ENCODE measurements around the gene TFDP2.

TFDP2 gene

DNA sequence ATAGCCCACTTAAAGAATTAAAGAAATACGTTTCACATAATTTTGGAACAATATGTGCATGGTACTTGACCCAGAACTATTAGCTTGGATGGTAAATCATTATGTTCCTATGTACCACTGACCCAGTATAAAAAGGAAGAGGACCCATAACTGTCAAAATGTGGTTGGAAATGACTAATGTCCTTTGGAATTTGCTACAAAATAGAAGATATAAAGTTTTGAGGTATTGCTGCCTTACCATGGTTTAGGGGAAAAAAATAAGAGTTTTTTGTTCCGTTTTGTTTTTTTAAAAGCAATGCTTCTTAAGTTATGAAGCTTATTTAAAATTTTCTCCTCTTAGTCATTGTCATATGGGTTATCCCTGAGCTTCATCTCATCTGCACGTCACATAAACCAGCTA lies 15.8 kb upstream of the TFDP2 start:
- DNase-seq (ENCODE audit: low read depth) = peak; percentile 43

DNA sequence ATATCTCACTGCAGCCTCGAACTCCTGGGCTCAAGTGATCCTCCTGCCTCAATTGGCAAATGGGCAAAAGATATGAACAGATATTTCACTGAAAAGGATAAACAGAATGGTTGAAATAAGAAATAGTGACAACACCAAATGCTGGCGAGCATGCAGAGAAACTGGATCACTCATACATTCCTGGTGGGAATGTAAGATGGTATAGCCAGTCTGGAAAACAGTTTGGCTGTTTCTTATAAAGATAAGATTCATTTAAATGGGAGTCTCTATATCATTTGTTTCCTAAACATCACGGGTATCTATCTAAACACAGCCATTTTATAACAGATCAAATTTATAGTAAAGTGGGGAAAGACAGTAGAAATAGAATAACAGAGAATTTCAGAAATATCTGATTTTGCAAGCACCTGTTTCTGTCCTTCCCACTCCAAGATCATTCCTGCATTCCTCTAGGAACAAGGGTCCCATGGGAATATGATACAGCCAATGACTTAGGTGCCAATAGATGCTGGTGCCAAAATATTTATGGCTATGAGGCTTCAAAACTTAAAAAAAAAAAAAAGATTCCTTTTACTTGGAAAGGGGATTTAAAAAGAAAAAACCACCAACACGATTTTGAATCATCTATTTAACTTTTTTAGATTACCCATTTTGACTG lies 9.9 kb upstream of the TFDP2 start:
- DNase-seq (ENCODE audit: low read depth) = no peak
- H3K4me3 ChIP-seq (ENCODE audit: low read depth, low read length) = no peak overlapping the region
- TF ChIP-seq, protein P1, sequence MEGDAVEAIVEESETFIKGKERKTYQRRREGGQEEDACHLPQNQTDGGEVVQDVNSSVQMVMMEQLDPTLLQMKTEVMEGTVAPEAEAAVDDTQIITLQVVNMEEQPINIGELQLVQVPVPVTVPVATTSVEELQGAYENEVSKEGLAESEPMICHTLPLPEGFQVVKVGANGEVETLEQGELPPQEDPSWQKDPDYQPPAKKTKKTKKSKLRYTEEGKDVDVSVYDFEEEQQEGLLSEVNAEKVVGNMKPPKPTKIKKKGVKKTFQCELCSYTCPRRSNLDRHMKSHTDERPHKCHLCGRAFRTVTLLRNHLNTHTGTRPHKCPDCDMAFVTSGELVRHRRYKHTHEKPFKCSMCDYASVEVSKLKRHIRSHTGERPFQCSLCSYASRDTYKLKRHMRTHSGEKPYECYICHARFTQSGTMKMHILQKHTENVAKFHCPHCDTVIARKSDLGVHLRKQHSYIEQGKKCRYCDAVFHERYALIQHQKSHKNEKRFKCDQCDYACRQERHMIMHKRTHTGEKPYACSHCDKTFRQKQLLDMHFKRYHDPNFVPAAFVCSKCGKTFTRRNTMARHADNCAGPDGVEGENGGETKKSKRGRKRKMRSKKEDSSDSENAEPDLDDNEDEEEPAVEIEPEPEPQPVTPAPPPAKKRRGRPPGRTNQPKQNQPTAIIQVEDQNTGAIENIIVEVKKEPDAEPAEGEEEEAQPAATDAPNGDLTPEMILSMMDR (conservative IDR thresholded peaks at IDR 0.05; ENCODE audit: low read depth, low read length) = no peak

More for the DNA sequence above, 15.8 kb upstream of the TFDP2 start:
- TF ChIP-seq, protein P1 (conservative IDR thresholded peaks at IDR 0.05; ENCODE audit: low read depth, low read length) = no peak
- no peak overlapping the region for H3K4me3 ChIP-seq (ENCODE audit: low read depth, low read length)

DNA sequence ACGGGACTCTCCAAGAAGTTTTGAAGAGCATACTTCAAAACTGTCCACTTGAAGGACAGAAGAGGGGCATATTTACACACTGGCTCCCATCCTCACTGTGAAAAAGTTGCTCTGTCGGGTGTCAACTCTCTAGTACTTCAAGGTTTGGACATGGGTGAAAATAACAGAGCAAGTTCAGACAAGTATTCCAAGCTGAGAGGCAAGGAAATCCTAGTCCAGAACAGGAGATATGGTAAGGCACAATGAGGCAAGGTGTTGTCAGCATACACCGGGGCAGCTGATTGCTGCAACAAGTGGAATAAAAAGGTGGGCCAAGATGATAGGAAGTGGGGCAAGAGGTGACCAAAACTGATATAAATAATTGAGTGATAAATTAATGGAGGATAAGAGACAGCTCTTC lies 4.8 kb upstream of the TFDP2 start:
- no peak overlapping the region for H3K4me3 ChIP-seq (ENCODE audit: low read depth, low read length)
- TF ChIP-seq, protein P1 (conservative IDR thresholded peaks at IDR 0.05; ENCODE audit: low read depth, low read length) = no peak
- DNase-seq (ENCODE audit: low read depth) = no peak

DNA sequence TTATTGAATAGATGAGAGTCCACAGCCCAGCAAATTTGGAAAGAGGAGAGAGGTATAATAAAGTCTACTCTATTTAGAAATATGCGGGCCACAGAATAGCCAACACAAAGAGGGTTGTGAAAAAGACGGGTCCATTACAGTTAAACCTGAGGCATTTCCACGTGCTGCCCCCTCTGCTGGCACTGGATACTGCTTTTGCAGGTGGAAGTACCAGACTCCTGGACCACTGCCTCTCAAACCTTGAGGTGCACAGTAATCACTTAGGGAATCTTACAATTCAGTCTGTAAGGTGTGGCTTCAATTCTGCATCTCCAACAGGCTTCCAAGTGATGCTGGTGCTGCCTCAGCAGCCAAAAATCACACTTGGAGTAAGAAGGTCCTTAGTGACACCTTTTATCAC lies 3.0 kb upstream of the TFDP2 start:
- no peak for DNase-seq (ENCODE audit: low read depth)
- TF ChIP-seq, protein P1 (conservative IDR thresholded peaks at IDR 0.05; ENCODE audit: low read depth, low read length) = peak; percentile 42
- no peak overlapping the region for H3K4me3 ChIP-seq (ENCODE audit: low read depth, low read length)

DNA sequence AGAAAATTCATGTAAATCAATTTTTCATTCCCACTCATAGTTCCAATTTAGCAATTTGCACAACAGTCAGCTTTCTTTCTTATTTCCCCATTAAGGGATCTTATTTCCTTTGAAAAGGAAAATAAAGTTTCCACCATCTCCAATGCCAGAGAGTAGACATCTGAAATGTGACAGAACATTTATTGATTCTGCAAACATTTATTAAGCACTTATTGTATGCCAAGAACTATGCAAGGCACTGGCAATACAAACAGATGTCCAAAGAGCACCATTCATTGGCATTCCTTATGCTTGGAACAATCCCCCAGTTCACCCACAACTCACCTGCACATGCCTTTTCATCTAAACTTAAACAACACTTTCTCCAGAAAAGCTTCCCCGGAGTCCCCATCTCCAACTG lies 2.5 kb upstream of the TFDP2 start:
- TF ChIP-seq, protein P1 (conservative IDR thresholded peaks at IDR 0.05; ENCODE audit: low read depth, low read length) = no peak
- no peak for DNase-seq (ENCODE audit: low read depth)
- no peak overlapping the region for H3K4me3 ChIP-seq (ENCODE audit: low read depth, low read length)

DNA sequence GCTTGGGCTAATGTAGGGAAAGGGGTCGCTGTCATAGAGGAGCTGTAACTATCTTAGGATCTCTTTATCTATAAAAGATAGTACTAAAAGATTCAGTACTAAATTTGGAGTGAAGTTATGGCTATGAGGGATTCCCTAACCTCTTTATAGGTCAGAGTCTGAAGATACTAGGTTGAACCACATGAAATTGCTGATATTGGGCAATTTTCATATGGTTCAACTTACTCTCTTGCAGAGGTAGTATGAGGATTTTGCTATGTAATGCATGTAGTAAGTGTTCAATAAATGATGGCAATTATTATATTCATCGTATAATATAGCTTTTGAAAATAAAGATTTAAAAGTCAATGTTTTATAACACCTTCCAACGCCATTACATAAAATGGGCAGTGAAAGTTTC lies 1.9 kb upstream of the TFDP2 start:
- DNase-seq (ENCODE audit: low read depth) = no peak
- H3K4me3 ChIP-seq (ENCODE audit: low read depth, low read length) = no peak overlapping the region
- TF ChIP-seq, protein P1 (conservative IDR thresholded peaks at IDR 0.05; ENCODE audit: low read depth, low read length) = no peak

DNA sequence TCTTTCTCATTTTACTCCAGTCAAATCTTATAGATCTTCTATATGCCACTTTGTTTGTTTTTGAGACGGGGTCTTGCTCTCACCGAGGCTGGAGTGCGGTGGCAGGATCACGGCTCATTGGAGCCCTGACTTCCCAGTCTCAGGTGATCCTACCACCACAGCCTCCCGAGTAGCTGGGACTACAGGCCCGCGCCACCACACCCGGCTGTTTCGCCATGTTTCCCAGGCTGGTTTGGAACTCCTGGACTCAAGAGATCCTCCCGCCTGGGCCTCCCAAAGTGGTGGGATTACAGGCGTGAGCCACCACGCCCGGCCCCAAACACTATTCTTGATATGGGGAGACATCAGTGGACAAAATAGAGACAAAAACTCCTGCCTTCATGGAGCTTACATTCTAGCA lies 927 bp upstream of the TFDP2 start:
- no peak overlapping the region for H3K4me3 ChIP-seq (ENCODE audit: low read depth, low read length)
- DNase-seq (ENCODE audit: low read depth) = no peak
- TF ChIP-seq, protein P1 (conservative IDR thresholded peaks at IDR 0.05; ENCODE audit: low read depth, low read length) = no peak
